RWPE2 (cell line): Measurements from ENCODE around the gene ZNF362.

Experiments
- ATAC-seq: fragments of 200-7000 bp; cut with Tn5 transposase; 3 replicates; pipeline ENCODE4 v1.9.1; 2021; ENCODE audit warnings: low read depth
- DNase-seq: peaks from one replicate; pipeline ENCODE4 v3.0.0-alpha.2; 2020; ENCODE audit warnings: low spot score
- H3K27ac ChIP-seq: fragments of 450-650 bp; 2 replicates; pipeline ENCODE4 v1.5.1; 2017; ENCODE audit warnings: mild to moderate bottlenecking; ENCODE audit not compliant: poor library complexity, severe bottlenecking
- H3K27me3 ChIP-seq: fragments of 250-450 bp; sonication (Bioruptor Pico); 2 replicates; pipeline ENCODE4 v1.5.1; 2021; ENCODE audit warnings: mild to moderate bottlenecking, moderate library complexity; ENCODE audit not compliant: insufficient read depth, poor library complexity, severe bottlenecking
- H3K36me3 ChIP-seq: fragments of 250-450 bp; sonication (Bioruptor Pico); 2 replicates; pipeline ENCODE4 v1.5.1; 2020; ENCODE audit warnings: low read depth, mild to moderate bottlenecking, moderate library complexity
- H3K4me1 ChIP-seq: fragments of 250-450 bp; sonication (Bioruptor Pico); 2 replicates; pipeline ENCODE4 v1.5.1; 2021; ENCODE audit warnings: mild to moderate bottlenecking, moderate library complexity; ENCODE audit not compliant: insufficient read depth, poor library complexity, severe bottlenecking
- H3K4me3 ChIP-seq: fragments of 250-450 bp; sonication (Bioruptor Pico); 2 replicates; pipeline ENCODE4 v1.5.1; 2021; ENCODE audit warnings: mild to moderate bottlenecking, moderate library complexity; ENCODE audit not compliant: severe bottlenecking
- H3K9me3 ChIP-seq: fragments of 250-450 bp; sonication (Bioruptor Pico); 2 replicates; pipeline ENCODE4 v1.5.1; 2021; ENCODE audit warnings: mild to moderate bottlenecking, moderate library complexity; ENCODE audit not compliant: severe bottlenecking
- CTCF ChIP-seq: fragments of 450-650 bp; IDR thresholded peaks from one replicate; pipeline ENCODE4 v1.5.1; 2017; ENCODE audit warnings: mild to moderate bottlenecking, moderate library complexity; ENCODE audit not compliant: poor library complexity, severe bottlenecking

The ZNF362 gene

GRCh38 chr1:33314416-33314815 lies 58.1 kb downstream of the ZNF362 start:
- H3K27ac ChIP-seq: no peak overlapping the region
- DNase-seq: no peak
- TF ChIP-seq CTCF: no peak
- H3K36me3 ChIP-seq: no peaks in the 10 kb centered on the region
- no peak overlapping the region for H3K4me3 ChIP-seq
- H3K9me3 ChIP-seq: no peaks in the 10 kb centered on the region
- no peaks in the 10 kb centered on the region for H3K27me3 ChIP-seq
- ATAC-seq: no peak
- H3K4me1 ChIP-seq: no peaks in the 10 kb centered on the region

GRCh38 chr1:33316601-33317000 lies 60.3 kb downstream of the ZNF362 start:
- Histone ChIP-seq H3K27ac (no peak overlapping the region), H3K27me3 (no peaks in the 10 kb centered on the region), H3K4me1 (no peaks in the 10 kb centered on the region), H3K4me3 (no peak overlapping the region), H3K36me3 (no peaks in the 10 kb centered on the region), H3K9me3 (no peaks in the 10 kb centered on the region)
- no peak for ATAC-seq
- no peak for DNase-seq
- TF ChIP-seq CTCF: no peak

GRCh38 chr1:33317354-33317753 lies 61.1 kb downstream of the ZNF362 start:
- Histone ChIP-seq H3K4me3 (no peak overlapping the region), H3K4me1 (no peaks in the 10 kb centered on the region), H3K36me3 (no peaks in the 10 kb centered on the region), H3K27ac (no peak overlapping the region), H3K27me3 (no peaks in the 10 kb centered on the region), H3K9me3 (no peaks in the 10 kb centered on the region)
- no peak for TF ChIP-seq CTCF
- DNase-seq (no peak), ATAC-seq (no peak)

- no peak for TF ChIP-seq CTCF
- DNase-seq: no peak
- Histone ChIP-seq H3K36me3 (peaks cover 5% of the 10 kb centered on the region), H3K4me3 (no peak overlapping the region), H3K27ac (no peak overlapping the region), H3K27me3 (no peaks in the 10 kb centered on the region), H3K9me3 (no peaks in the 10 kb centered on the region), H3K4me1 (no peaks in the 10 kb centered on the region)
- no peak for ATAC-seq
These were observed 61.7 kb downstream of the ZNF362 start for GRCh38 chr1:33317946-33318345.

GRCh38 chr1:33319186-33319948 lies 63.1 kb downstream of the ZNF362 start:
- ATAC-seq: no peak
- no peak overlapping the region for H3K4me3 ChIP-seq
- no peak for TF ChIP-seq CTCF
- no peaks in the 10 kb centered on the region for H3K9me3 ChIP-seq
- no peak overlapping the region for H3K27ac ChIP-seq
- no peak for DNase-seq
- H3K4me1 ChIP-seq: no peaks in the 10 kb centered on the region
- peaks cover 19% of the 10 kb centered on the region for H3K36me3 ChIP-seq
- H3K27me3 ChIP-seq: no peaks in the 10 kb centered on the region
